Breast epithelium (tissue), 3 donors: ENCODE results near the gene AKR7A3.

ENCODE experiments used
- CTCF ChIP-seq, 3 donors: fragments of 450-650 bp; IDR thresholded peaks; one replicate each; pipeline ENCODE4 v1.5.1; 2016 to 2017; ENCODE audit warnings: antibody characterized with exemption in 3 of 3, mild to moderate bottlenecking in 3 of 3, moderate library complexity in 3 of 3
- POLR2A ChIP-seq: fragments of 450-650 bp; IDR thresholded peaks from one replicate; pipeline ENCODE4 v1.6.1; 2016; ENCODE audit warnings: antibody characterized with exemption, mild to moderate bottlenecking, moderate library complexity

- TF ChIP-seq POLR2A, result no peak
- TF ChIP-seq CTCF (IDR thresholded peaks at IDR 0.05), result no peak
These were observed 20.1 kb downstream of the AKR7A3 start for GRCh38 chr1:19268445-19268844.
